Right lung (tissue), 5 donors: ENCODE data around the gene CBLC. TPM values are rescaled to one million over a fixed set of nuclear protein-coding genes. Genes with fewer than 3 reads are reported as not detected.

Experiments
- DNase-seq, 2 donors: peaks; one replicate each; pipeline ENCODE4 v3.0.0-alpha.2; 2013
- polyA plus RNA-seq, 5 donors: library from polyadenylated mRNA; unstranded; fragments of 120-200 nt; gene quantifications; one replicate each; pipeline versions ENCODE4 v1.2.1 to v1.2.3, GENCODE V29; 2013; ENCODE audit warnings: inconsistent platforms in 1 of 5, low replicate concordance in 1 of 5; ENCODE audit not compliant: insufficient read length in 5 of 5, insufficient read depth in 1 of 5

Gene CBLC
- polyA plus RNA-seq, 5 donors: 2.6 to 4.6 (median 4.3) TPM

- no peak for DNase-seq
Measured at GRCh38 chr19:44799627-44800346, 22.1 kb downstream of the CBLC start.

- DNase-seq: peak; percentile 70 to 78
Measured at GRCh38 chr19:44800461-44800860, 22.8 kb downstream of the CBLC start.

- DNase-seq: no peak
Measured at GRCh38 chr19:44803442-44804428, 26.0 kb downstream of the CBLC start.

- no peak for DNase-seq
Measured at GRCh38 chr19:44806291-44806690, 28.6 kb downstream of the CBLC start.

- no peak for DNase-seq
Measured at GRCh38 chr19:44807162-44807561, 29.5 kb downstream of the CBLC start.

- peak; percentile 34 to 53 for DNase-seq
Measured at GRCh38 chr19:44807652-44808462, 30.2 kb downstream of the CBLC start.

GRCh38 chr19:44808463-44809371 is 31.0 kb downstream of the CBLC start, which contains the start of gene BCAM:
BCAM (plus strand) TSS chr19:44809103; CDS start chr19:44809125, 22 bp downstream.
- peak; percentile 81 to 82 for DNase-seq

GRCh38 chr19:44809577-44810233 is 32.0 kb downstream of the CBLC start:
- no peak for DNase-seq

GRCh38 chr19:44810234-44811121 is 32.8 kb downstream of the CBLC start:
- DNase-seq: no peak

GRCh38 chr19:44811122-44811419 is 33.4 kb downstream of the CBLC start:
- DNase-seq: no peak

GRCh38 chr19:44812142-44812718 is 34.5 kb downstream of the CBLC start:
- DNase-seq: no peak

- DNase-seq: no peak
Measured at GRCh38 chr19:44813070-44813840, 35.6 kb downstream of the CBLC start.

- DNase-seq: no peak
Measured at GRCh38 chr19:44813841-44814470, 36.3 kb downstream of the CBLC start.

GRCh38 chr19:44814517-44814916 is 36.8 kb downstream of the CBLC start:
- no peak for DNase-seq

- DNase-seq: no peak
Measured at GRCh38 chr19:44816301-44816700, 38.6 kb downstream of the CBLC start.

GRCh38 chr19:44817725-44818465 is 40.2 kb downstream of the CBLC start:
- no peak for DNase-seq
